Neural cell (in vitro differentiated cells): Measurements from ENCODE around the gene CD300LB. TPM values are rescaled to one million over a fixed set of nuclear protein-coding genes. Genes with fewer than 3 reads are reported as not detected.

Source experiments
- H2AFZ ChIP-seq: fragments of 200-600, 300-800 bp; sonication (generic), shearing (Covaris generic); 2 replicates; pipeline ENCODE4 v1.6.0; 2014; ENCODE audit warnings: low read depth, mild to moderate bottlenecking, antibody characterized with exemption, low read length, moderate library complexity
- H3F3A ChIP-seq: fragments of 200-600 bp; shearing (Covaris generic); 2 replicates; pipeline ENCODE4 v1.6.1; 2016; ENCODE audit warnings: mild to moderate bottlenecking, moderate library complexity, mixed read lengths, antibody characterized with exemption, low read length; ENCODE audit not compliant: insufficient read depth, poor library complexity, severe bottlenecking
- H3K27ac ChIP-seq: fragments of 200-600, 300-800 bp; sonication (generic), shearing (Covaris generic); 2 replicates; pipeline ENCODE4 v1.5.1; 2014; ENCODE audit warnings: mild to moderate bottlenecking, low read length, moderate library complexity
- H3K27me3 ChIP-seq: fragments of 300-800, 200-600 bp; sonication (generic), shearing (Covaris generic); 2 replicates; pipeline ENCODE4 v1.6.0; 2014; ENCODE audit warnings: mild to moderate bottlenecking, low read depth, low read length, moderate library complexity; ENCODE audit not compliant: insufficient read depth
- H3K36me3 ChIP-seq: fragments of 300-800, 200-600 bp; sonication (generic), shearing (Covaris generic); 2 replicates; pipeline ENCODE4 v1.5.1; 2014; ENCODE audit warnings: mild to moderate bottlenecking, antibody characterized with exemption, low read length, moderate library complexity; ENCODE audit not compliant: insufficient read depth
- H3K4me2 ChIP-seq: fragments of 300-800, 200-600 bp; sonication (generic), shearing (Covaris generic); 2 replicates; pipeline ENCODE4 v1.6.0; 2014; ENCODE audit warnings: mild to moderate bottlenecking, low read length
- H3K4me3 ChIP-seq: fragments of 300-800, 200-600 bp; sonication (generic), shearing (Covaris generic); 2 replicates; pipeline ENCODE4 v1.5.1; 2014; ENCODE audit warnings: mild to moderate bottlenecking, low read length, moderate library complexity
- H3K79me2 ChIP-seq: fragments of 200-600 bp; shearing (Covaris generic); replicated peaks from 2 replicates; pipeline ENCODE4 v1.6.0; 2014; ENCODE audit warnings: mild to moderate bottlenecking, low read length, moderate library complexity; ENCODE audit not compliant: insufficient read depth
- H3K9ac ChIP-seq: fragments of 300-800, 200-600 bp; sonication (generic), shearing (Covaris generic); 2 replicates; pipeline ENCODE4 v1.6.1; 2016; ENCODE audit warnings: mild to moderate bottlenecking, low read length, mixed read lengths
- H3K9me2 ChIP-seq: fragments of 200-600 bp; shearing (Covaris generic); 2 replicates; pipeline ENCODE4 v1.6.1; 2016; ENCODE audit warnings: mild to moderate bottlenecking, low read length, mixed read lengths; ENCODE audit not compliant: insufficient read depth
- H3K9me3 ChIP-seq: fragments of 200-600, 300-800 bp; sonication (generic), shearing (Covaris generic); 2 replicates; pipeline ENCODE4 v1.6.1; 2016; ENCODE audit warnings: mild to moderate bottlenecking, mixed run types, low read length, moderate library complexity, mixed read lengths
- H4K20me1 ChIP-seq: fragments of 200-600 bp; shearing (Covaris generic); 2 replicates; pipeline ENCODE4 v1.6.1; 2016; ENCODE audit warnings: mild to moderate bottlenecking, mixed run types; ENCODE audit not compliant: insufficient read depth
- EP300 ChIP-seq: fragments of 450-650 bp; conservative IDR thresholded peaks from 2 replicates; pipeline ENCODE4 v1.6.1; 2014; ENCODE audit warnings: antibody characterized with exemption, mild to moderate bottlenecking, moderate library complexity; ENCODE audit not compliant: poor library complexity, severe bottlenecking
- EZH2 ChIP-seq: fragments of 200-600, 300-800 bp; shearing (Covaris generic), sonication (generic); IDR thresholded peaks from 2 replicates; pipeline ENCODE4 v1.6.1; 2014; ENCODE audit warnings: antibody characterized with exemption, low read length, borderline replicate concordance, mild to moderate bottlenecking; ENCODE audit not compliant: insufficient read depth, poor library complexity, severe bottlenecking
- MXI1 ChIP-seq: fragments of 450-650 bp; conservative IDR thresholded peaks from 2 replicates; pipeline ENCODE4 v1.6.1; 2014; ENCODE audit warnings: antibody characterized with exemption, mild to moderate bottlenecking; ENCODE audit not compliant: poor library complexity, severe bottlenecking
- POLR2AphosphoS5 ChIP-seq: IDR thresholded peaks from 2 replicates; pipeline ENCODE4 v1.6.1; 2012
- RAD21 ChIP-seq: fragments of 450-650 bp; conservative IDR thresholded peaks from 2 replicates; pipeline ENCODE4 v1.6.1; 2014; ENCODE audit warnings: antibody characterized with exemption, mild to moderate bottlenecking, moderate library complexity
- REST ChIP-seq: IDR thresholded peaks from 2 replicates; pipeline ENCODE4 v1.6.1; 2012; ENCODE audit warnings: borderline replicate concordance
- SMC3 ChIP-seq: fragments of 450-650 bp; conservative IDR thresholded peaks from 2 replicates; pipeline ENCODE4 v1.6.1; 2014; ENCODE audit warnings: antibody characterized with exemption, mild to moderate bottlenecking, moderate library complexity; ENCODE audit not compliant: poor library complexity
- TAF1 ChIP-seq: IDR thresholded peaks from 2 replicates; pipeline ENCODE4 v1.6.1; 2012; ENCODE audit warnings: low read depth
- polyA plus RNA-seq: library from polyadenylated mRNA; depleted of rRNA; stranded (reverse); fragments of >200 nt; gene quantifications from 2 replicates; pipeline ENCODE4 v1.2.3, GENCODE V29; 2014
- TF ChIP-seq, protein P1 (sequence below): fragments of 450-650 bp; IDR thresholded peaks from 2 replicates; pipeline ENCODE4 v1.5.1; 2014; ENCODE audit warnings: antibody characterized with exemption, mild to moderate bottlenecking, moderate library complexity; ENCODE audit not compliant: poor library complexity, severe bottlenecking

CD300LB gene
- polyA plus RNA-seq, 1 donor from 2014 or later: not detected

DNA sequence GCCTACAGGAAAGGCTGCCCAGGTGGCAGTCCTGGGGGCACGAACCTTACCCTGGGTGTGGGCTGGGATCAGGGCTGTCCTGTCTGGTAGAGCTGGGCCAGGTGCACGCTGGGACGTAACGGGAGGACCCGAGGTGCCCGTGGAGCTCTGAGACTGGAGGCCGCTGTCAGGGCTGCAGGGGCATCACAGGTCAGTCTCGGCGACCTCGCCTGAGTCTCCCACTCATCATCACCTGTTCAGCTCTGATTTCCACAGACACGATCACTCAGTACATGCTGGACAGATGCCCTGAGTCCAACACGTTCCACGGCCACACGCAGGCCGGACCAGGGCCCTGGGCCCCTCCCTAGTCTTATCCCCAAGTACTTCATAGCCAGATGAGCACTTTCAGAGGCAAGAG lies 19.3 kb upstream of the CD300LB start:
- Histone ChIP-seq H3K27me3 (no peaks in the 10 kb centered on the region), H3K79me2 (no peaks in the 10 kb centered on the region), H3K9me3 (no peaks in the 10 kb centered on the region), H4K20me1 (no peaks in the 10 kb centered on the region), H3K4me3 (no peak overlapping the region), H3F3A (no peaks in the 10 kb centered on the region), H3K9ac (no peak overlapping the region), H3K36me3 (no peaks in the 10 kb centered on the region), H3K27ac (no peak overlapping the region), H3K9me2 (no peaks in the 10 kb centered on the region), H2AFZ (no peak overlapping the region), H3K4me2 (no peak overlapping the region)
- TF ChIP-seq, protein P1, sequence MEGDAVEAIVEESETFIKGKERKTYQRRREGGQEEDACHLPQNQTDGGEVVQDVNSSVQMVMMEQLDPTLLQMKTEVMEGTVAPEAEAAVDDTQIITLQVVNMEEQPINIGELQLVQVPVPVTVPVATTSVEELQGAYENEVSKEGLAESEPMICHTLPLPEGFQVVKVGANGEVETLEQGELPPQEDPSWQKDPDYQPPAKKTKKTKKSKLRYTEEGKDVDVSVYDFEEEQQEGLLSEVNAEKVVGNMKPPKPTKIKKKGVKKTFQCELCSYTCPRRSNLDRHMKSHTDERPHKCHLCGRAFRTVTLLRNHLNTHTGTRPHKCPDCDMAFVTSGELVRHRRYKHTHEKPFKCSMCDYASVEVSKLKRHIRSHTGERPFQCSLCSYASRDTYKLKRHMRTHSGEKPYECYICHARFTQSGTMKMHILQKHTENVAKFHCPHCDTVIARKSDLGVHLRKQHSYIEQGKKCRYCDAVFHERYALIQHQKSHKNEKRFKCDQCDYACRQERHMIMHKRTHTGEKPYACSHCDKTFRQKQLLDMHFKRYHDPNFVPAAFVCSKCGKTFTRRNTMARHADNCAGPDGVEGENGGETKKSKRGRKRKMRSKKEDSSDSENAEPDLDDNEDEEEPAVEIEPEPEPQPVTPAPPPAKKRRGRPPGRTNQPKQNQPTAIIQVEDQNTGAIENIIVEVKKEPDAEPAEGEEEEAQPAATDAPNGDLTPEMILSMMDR: no peak
- TF ChIP-seq SMC3 (no peak), MXI1 (no peak), TAF1 (no peak), POLR2AphosphoS5 (no peak), EP300 (no peak)

DNA sequence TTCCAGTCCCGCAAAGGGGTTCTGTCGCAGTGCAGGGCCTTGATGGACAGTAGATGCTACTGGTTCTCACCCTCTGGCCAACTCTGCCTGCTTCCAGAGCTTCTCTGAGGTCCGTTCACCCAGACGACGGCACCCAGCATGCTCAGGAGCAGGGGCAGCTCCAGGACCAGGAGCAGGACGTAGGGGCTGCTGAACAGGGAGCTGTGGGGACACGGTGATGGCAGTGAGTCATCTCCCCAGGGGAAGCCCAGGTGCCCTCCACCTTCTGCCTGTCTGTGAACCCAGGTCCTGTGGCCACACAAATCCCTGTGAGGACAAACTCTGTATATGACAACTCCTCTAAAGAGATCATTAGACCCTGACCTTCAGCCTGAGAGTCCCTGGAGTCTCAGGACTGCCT lies 18.1 kb upstream of the CD300LB start:
- Histone ChIP-seq H3F3A (no peaks in the 10 kb centered on the region), H3K9ac (no peak overlapping the region), H3K36me3 (no peaks in the 10 kb centered on the region), H3K27ac (no peak overlapping the region), H3K27me3 (no peaks in the 10 kb centered on the region), H3K9me2 (no peaks in the 10 kb centered on the region), H3K4me2 (no peak overlapping the region), H2AFZ (no peak overlapping the region), H3K4me3 (no peak overlapping the region), H3K79me2 (no peaks in the 10 kb centered on the region), H4K20me1 (no peaks in the 10 kb centered on the region), H3K9me3 (no peaks in the 10 kb centered on the region)
- TF ChIP-seq EZH2: no peak
- TF ChIP-seq, protein P1: no peak
- TF ChIP-seq POLR2AphosphoS5: no peak
- no peak for TF ChIP-seq RAD21
- no peak for TF ChIP-seq MXI1
- TF ChIP-seq TAF1: no peak
- TF ChIP-seq REST: no peak
- TF ChIP-seq SMC3: no peak
- no peak for TF ChIP-seq EP300
